Lower leg skin (tissue), 4 donors: ENCODE data around the gene MARVELD3. TPM values are rescaled to one million over a fixed set of nuclear protein-coding genes. Genes with fewer than 3 reads are reported as not detected.

Experiments
- DNase-seq, 2 donors: peaks; one replicate each; pipeline ENCODE4 v3.0.0-alpha.2; 2019; ENCODE audit warnings: low spot score in 2 of 2
- H3K4me3 ChIP-seq: fragments of 200-600 bp; sonication (generic); 2 replicates; pipeline ENCODE4 v1.5.1; 2017; ENCODE audit warnings: mild to moderate bottlenecking, low read depth; ENCODE audit not compliant: poor library complexity, severe bottlenecking
- CTCF ChIP-seq, 3 donors: fragments of 450-650 bp; IDR thresholded peaks; one replicate each; pipeline ENCODE4 v1.5.1; 2016; ENCODE audit warnings: antibody characterized with exemption in 3 of 3, mild to moderate bottlenecking in 3 of 3, moderate library complexity in 2 of 3
- POLR2A ChIP-seq, 2 donors: fragments of 450-650 bp; IDR thresholded peaks; one replicate each; pipeline ENCODE4 v1.6.1; 2016 to 2017; ENCODE audit warnings: antibody characterized with exemption in 2 of 2, mild to moderate bottlenecking in 1 of 2, moderate library complexity in 1 of 2
- WGBS, 2 donors: methylation state at CpG; one replicate each; pipeline ENCODE4 v1.1.5; 2018; 5-methylcytosine and 5-hydroxymethylcytosine counted together
- intact Hi-C: fragments of 100-400 bp; cut with DNase I; formaldehyde crosslinking; loops from one replicate; pipeline ENCODE4 v1.15.0; 2023; ENCODE audit warnings: low total_unique reads
- total RNA-seq, 4 donors: library from RNA; depleted of rRNA; stranded (reverse); fragments of >200 nt; gene quantifications; one replicate each; pipeline ENCODE4 v1.1.0, GENCODE V29; 2016

Gene MARVELD3
- total RNA-seq, 4 donors from 2014 or later: 3.3 to 11.3 (median 9.5) TPM

GRCh38 chr16:71672125-71672524, 46.1 kb downstream of the MARVELD3 start:
- no peak for DNase-seq
- no peak overlapping the region for H3K4me3 ChIP-seq
- intact Hi-C loops: no loop called here
- TF ChIP-seq POLR2A (IDR thresholded peaks at IDR 0.05) (no peak), CTCF (IDR thresholded peaks at IDR 0.05) (no peak)
- WGBS, 2 donors: 92 to 97% methylated on average over 3 of the region's 3 CpGs

- H3K4me3 ChIP-seq: no peak overlapping the region
- intact Hi-C loops: no loop called here
- no peak for DNase-seq
- WGBS, 2 donors: 85 to 89% methylated on average over 5 of the region's 5 CpGs
- no peak for TF ChIP-seq POLR2A (IDR thresholded peaks at IDR 0.05)
- TF ChIP-seq CTCF (IDR thresholded peaks at IDR 0.05): no peak
Observed at GRCh38 chr16:71672803-71673581, 47.0 kb downstream of the MARVELD3 start.

- WGBS, 2 donors: 95 to 98% methylated on average over 1 of the region's 1 CpG
- intact Hi-C loops: no loop called here
- TF ChIP-seq POLR2A (IDR thresholded peaks at IDR 0.05) (no peak), CTCF (IDR thresholded peaks at IDR 0.05) (no peak)
- DNase-seq: no peak
- H3K4me3 ChIP-seq: no peak overlapping the region
Observed at GRCh38 chr16:71673582-71673973, 47.6 kb downstream of the MARVELD3 start.

GRCh38 chr16:71674229-71674628, 48.2 kb downstream of the MARVELD3 start:
- DNase-seq: no peak
- intact Hi-C loops: no loop called here
- no peak for TF ChIP-seq POLR2A (IDR thresholded peaks at IDR 0.05)
- no peak overlapping the region for H3K4me3 ChIP-seq
- 95 to 96% methylated on average over 2 of the region's 2 CpGs for WGBS, 2 donors

- TF ChIP-seq POLR2A (IDR thresholded peaks at IDR 0.05) (no peak), CTCF (IDR thresholded peaks at IDR 0.05) (no peak)
- H3K4me3 ChIP-seq: no peak overlapping the region
- intact Hi-C loops: no loop called here
- WGBS, 2 donors: 95 to 97% methylated on average over 3 of the region's 3 CpGs
- no peak for DNase-seq
Observed at GRCh38 chr16:71675380-71675779, 49.4 kb downstream of the MARVELD3 start.

- intact Hi-C loops: no loop called here
- 86 to 93% methylated on average over 5 of the region's 5 CpGs for WGBS, 2 donors
- no peak for TF ChIP-seq CTCF (IDR thresholded peaks at IDR 0.05)
- TF ChIP-seq POLR2A (IDR thresholded peaks at IDR 0.05): no peak
- no peak for DNase-seq
- H3K4me3 ChIP-seq: no peak overlapping the region
Observed at GRCh38 chr16:71676236-71676635, 50.3 kb downstream of the MARVELD3 start.
